Activated CD4-positive, alpha-beta T cell treated with anti-CD3 and anti-CD28 coated beads, Interleukin-2, amount 10 ng/mL, durations not matched to agents 7 days and 5 days (primary cell): ENCODE results near the gene TBC1D2. TPM values are rescaled to one million over a fixed set of nuclear protein-coding genes. Genes with fewer than 3 reads are reported as not detected.

Source experiments
- CTCF ChIA-PET: fragments of 350-600 bp; sonication (Branson Sonifier 250); formaldehyde crosslinking; loops from one replicate; lab custom pipeline; 2021; ENCODE audit warnings: antibody characterized with exemption; lab: Charles Lee
- POLR2A ChIA-PET: fragments of 350-600 bp; sonication (Branson Sonifier 250); formaldehyde crosslinking; loops from one replicate; lab custom pipeline; 2021; ENCODE audit warnings: antibody characterized with exemption; lab: Charles Lee
- DNase-seq: peaks from one replicate; pipeline ENCODE4 v3.0.0-alpha.2; 2020
- H3K27ac Mint-ChIP-seq: one replicate; pipeline ENCODE4 v1.8.0; 2021; ENCODE audit warnings: mild to moderate bottlenecking, moderate library complexity, mixed read lengths
- H3K27me3 Mint-ChIP-seq: one replicate; pipeline ENCODE4 v1.8.0; 2021; ENCODE audit warnings: mixed read lengths
- H3K36me3 Mint-ChIP-seq: one replicate; pipeline ENCODE4 v1.8.0; 2021; ENCODE audit warnings: low read depth, mixed read lengths
- H3K4me1 Mint-ChIP-seq: one replicate; pipeline ENCODE4 v1.8.0; 2021; ENCODE audit warnings: mixed read lengths
- H3K4me3 Mint-ChIP-seq: one replicate; pipeline ENCODE4 v1.8.0; 2021; ENCODE audit warnings: mild to moderate bottlenecking, moderate library complexity, mixed read lengths
- H3K9me3 Mint-ChIP-seq: one replicate; pipeline ENCODE4 v1.8.0; 2021; ENCODE audit warnings: mixed read lengths
- total RNA-seq, 2 experiments: library from RNA; stranded (reverse); gene quantifications; one replicate each; pipeline ENCODE4 v1.2.3, GENCODE V29; 2021

Gene TBC1D2
- total RNA-seq, 2 experiments from 2014 or later: 8.3 to 8.7 TPM

DNA sequence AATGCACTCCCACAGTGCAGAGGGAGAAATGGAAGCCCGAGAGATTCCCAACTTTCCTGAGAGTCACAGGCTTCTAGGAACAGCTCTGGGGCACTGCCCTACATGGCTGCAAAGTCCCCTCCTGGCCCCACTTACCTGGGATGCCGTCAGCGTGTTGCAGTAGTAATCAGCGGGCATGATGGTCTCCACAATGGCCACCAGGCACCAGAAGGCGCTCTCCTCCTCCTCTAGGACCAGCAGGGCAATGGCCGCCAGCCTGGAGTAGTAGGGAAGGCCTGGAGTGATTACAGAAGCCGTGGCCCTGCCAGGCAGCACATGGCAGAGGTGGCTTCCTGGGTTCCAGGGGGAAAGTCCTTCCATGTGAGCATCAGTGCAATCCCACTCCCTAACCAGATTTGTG, 52.3 kb downstream of the TBC1D2 start:
- ChIA-PET POLR2A (interaction anchor here (0.6 kb wide), 1 partner anchor 288 kb away, joined by 3 read pairs; no protein-coding TSS in a partner anchor), CTCF (interaction anchor here (1.0 kb wide), 1 partner anchor 54 kb away, joined by 3 read pairs; no protein-coding TSS in a partner anchor)
- H3K27ac Mint-ChIP-seq: no peak overlapping the region
- no peaks in the 10 kb centered on the region for H3K27me3 Mint-ChIP-seq
- no peak overlapping the region for H3K4me3 Mint-ChIP-seq
- no peaks in the 10 kb centered on the region for H3K9me3 Mint-ChIP-seq
- peaks cover 1% of the 10 kb centered on the region for H3K36me3 Mint-ChIP-seq
- peaks cover 5% of the 10 kb centered on the region for H3K4me1 Mint-ChIP-seq
- no peak for DNase-seq

DNA sequence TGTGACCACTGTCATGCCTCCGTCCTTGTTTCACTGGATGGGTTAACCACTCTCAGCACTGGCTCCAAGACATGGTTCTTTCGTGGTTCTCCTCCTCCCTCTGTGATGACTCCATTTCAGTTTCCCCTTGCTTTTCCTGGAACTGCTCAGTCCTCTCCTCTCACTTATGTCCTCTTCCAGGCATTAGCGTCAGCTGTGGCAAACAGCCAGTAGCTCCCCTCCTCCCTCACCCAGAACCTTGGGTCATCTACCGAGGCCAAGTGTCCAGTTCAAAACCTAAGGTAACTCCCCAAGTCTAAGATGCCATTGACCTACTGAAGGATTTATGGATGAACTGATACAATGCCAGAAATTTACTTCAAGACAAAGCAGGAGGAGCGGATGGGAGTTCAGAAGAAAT, 53.2 kb downstream of the TBC1D2 start:
- no peak overlapping the region for H3K4me3 Mint-ChIP-seq
- ChIA-PET POLR2A (no interaction called here), CTCF (interaction anchor here (0.9 to 1.2 kb wide), 3 partner anchors 9 to 53 kb away, joined by 3 read pairs; no protein-coding TSS in a partner anchor)
- H3K27ac Mint-ChIP-seq: peak overlapping the region; percentile 3
- H3K9me3 Mint-ChIP-seq: no peaks in the 10 kb centered on the region
- DNase-seq: no peak
- no peaks in the 10 kb centered on the region for H3K27me3 Mint-ChIP-seq
- peaks cover 5% of the 10 kb centered on the region for H3K4me1 Mint-ChIP-seq
- H3K36me3 Mint-ChIP-seq: no peaks in the 10 kb centered on the region

DNA sequence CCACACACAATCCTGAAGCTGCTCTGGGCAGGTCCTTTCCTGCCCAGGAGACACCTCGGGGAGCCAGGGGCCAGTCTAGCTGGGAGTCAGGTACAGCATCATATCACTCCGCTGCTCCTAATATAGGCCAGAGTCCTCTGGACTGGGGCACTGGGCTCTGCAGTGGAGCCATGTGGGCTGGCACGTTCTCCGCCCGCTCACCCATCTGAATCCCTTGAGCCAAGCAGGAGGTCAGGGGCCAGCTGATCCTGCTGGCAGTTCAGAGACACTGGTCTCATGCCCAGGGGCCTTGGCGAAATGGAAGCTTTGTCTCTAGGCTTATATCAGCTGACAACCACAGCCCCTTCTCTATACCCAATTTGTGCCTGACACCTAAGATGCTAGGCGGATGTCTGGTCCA, 53.7 kb downstream of the TBC1D2 start:
- POLR2A ChIA-PET: no interaction called here
- Mint-ChIP-seq H3K4me3 (no peak overlapping the region), H3K27ac (no peak overlapping the region), H3K4me1 (peaks cover 5% of the 10 kb centered on the region), H3K9me3 (no peaks in the 10 kb centered on the region), H3K36me3 (no peaks in the 10 kb centered on the region), H3K27me3 (no peaks in the 10 kb centered on the region)
- CTCF ChIA-PET: interaction anchor here (0.9 to 1.2 kb wide), 2 partner anchors 8 to 40 kb away, joined by 3 read pairs; no protein-coding TSS in a partner anchor
- no peak for DNase-seq

DNA sequence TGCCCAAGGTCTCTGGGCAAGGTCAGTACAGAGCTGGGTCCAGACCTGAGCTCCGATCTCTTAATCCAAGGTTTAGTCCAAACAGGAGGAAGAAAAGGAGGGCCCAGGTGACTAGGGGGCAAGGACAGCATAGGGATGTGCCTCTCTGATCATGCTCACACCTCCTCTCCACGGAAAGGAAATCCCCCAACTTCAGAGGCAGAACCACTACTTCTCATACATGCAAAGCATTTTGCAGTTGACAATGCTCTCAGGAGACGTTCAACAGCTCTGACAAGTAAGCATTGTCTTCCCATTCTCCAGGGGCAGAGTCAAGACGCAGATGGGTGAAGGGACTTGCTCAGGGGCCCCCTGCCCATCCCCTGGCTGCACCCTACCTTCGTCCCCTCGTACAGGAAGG, 54.3 kb downstream of the TBC1D2 start:
- DNase-seq: no peak
- H3K4me1 Mint-ChIP-seq: peaks cover 2% of the 10 kb centered on the region
- no peaks in the 10 kb centered on the region for H3K27me3 Mint-ChIP-seq
- POLR2A ChIA-PET: no interaction called here
- H3K4me3 Mint-ChIP-seq: no peak overlapping the region
- CTCF ChIA-PET: interaction anchor here (0.6 to 0.9 kb wide), 4 partner anchors 7 to 524 kb away, joined by 3 to 4 read pairs (median 3); no protein-coding TSS in a partner anchor
- H3K27ac Mint-ChIP-seq: no peak overlapping the region
- no peaks in the 10 kb centered on the region for H3K9me3 Mint-ChIP-seq
- H3K36me3 Mint-ChIP-seq: no peaks in the 10 kb centered on the region

DNA sequence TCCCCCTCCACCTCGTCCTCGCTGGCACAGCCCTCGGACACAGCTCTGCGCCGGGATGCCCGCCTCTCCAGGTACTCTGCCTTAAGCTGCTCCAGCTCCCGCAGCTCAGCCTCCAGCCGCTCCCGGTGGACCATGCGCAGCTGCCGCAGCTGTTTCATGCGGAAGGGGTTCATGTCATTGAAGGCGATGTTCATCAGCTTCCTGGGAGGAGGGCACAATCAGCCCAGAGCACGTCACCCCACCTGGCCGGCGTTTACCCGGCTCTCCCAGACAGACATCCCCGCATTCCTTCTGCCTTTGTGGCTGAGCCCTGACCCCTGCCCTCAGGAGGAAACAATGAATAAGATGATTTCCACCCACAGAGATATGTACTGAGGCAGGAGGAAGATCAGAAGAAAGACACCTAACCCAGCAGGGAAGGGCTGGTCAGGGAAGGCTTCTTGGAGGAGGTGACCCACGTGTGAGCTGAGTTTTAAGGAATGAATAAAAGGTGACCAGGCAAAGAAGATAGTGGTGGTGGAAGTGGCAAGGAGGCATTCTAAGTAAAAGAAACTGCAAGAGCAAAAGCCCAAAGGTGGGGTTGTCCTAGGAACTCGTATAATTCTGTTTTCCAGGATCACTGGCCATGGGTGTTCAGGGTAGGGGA, 55.9 kb downstream of the TBC1D2 start:
- H3K27ac Mint-ChIP-seq: no peak overlapping the region
- POLR2A ChIA-PET: no interaction called here
- no peak overlapping the region for H3K4me3 Mint-ChIP-seq
- DNase-seq: no peak
- H3K36me3 Mint-ChIP-seq: no peaks in the 10 kb centered on the region
- H3K9me3 Mint-ChIP-seq: no peaks in the 10 kb centered on the region
- peaks cover 2% of the 10 kb centered on the region for H3K27me3 Mint-ChIP-seq
- CTCF ChIA-PET: no interaction called here
- no peaks in the 10 kb centered on the region for H3K4me1 Mint-ChIP-seq

DNA sequence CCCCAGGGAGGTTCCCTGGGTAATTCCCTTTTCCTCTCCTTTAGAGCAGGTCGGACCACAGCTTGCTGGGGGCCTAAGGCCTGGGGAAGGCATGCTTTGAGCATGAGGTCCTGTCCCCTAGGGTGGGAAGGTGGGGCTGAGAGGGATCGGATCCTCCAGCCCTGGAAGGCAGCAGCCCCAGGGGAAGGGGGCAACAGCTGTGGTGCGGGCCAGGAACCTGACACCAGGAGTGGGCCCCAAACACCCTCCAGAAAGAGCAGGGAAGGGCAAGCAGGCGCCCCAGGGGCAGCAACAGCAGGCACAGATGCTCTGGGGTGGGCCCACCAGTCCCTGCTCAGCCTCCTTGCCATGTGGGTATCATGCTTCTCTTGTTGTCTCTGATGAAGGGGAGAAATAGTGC, 59.8 kb downstream of the TBC1D2 start:
- CTCF ChIA-PET: interaction anchor here (0.8 kb wide), 1 partner anchor 12 kb away, joined by 3 read pairs; no protein-coding TSS in a partner anchor
- POLR2A ChIA-PET: no interaction called here
- Mint-ChIP-seq H3K36me3 (no peaks in the 10 kb centered on the region), H3K4me1 (peaks cover 10% of the 10 kb centered on the region), H3K27me3 (peaks cover 4% of the 10 kb centered on the region), H3K4me3 (no peak overlapping the region), H3K9me3 (no peaks in the 10 kb centered on the region), H3K27ac (no peak overlapping the region)
- no peak for DNase-seq

DNA sequence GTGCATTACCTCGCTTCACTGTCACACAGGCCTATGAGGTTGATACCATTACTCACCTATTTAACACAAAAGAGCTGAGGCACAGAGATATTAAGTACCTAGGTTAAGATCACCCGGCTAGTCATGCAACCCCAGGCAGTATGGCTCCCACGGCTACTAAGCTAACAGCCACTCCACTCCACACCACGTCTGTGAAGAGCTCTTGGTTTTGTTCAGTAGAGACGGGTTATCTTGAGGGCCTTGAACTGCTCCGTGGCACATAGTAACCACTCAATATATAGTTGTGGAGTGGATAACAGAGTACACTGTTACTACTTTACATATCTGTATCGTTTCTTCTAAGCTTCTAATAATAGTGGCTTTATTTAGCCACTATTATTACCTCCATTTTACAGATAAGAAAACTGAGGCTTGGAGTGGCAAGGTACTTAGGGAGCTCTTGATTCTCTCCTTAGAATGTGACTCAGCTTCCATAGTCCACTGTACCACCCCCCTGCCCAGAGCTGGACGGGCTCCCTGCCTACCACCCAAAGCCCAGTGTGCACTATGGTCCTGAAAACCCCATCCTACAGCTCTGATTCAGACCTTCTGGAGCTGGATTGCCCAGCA, 62.0 kb downstream of the TBC1D2 start:
- ChIA-PET CTCF (interaction anchor here (0.6 to 2.9 kb wide), 14 partner anchors 8 to 159 kb away, joined by 3 to 11 read pairs (median 3); partner anchors contain the start of gene TRIM14), POLR2A (no interaction called here)
- Mint-ChIP-seq H3K27me3 (peaks cover 4% of the 10 kb centered on the region), H3K36me3 (no peaks in the 10 kb centered on the region), H3K9me3 (no peaks in the 10 kb centered on the region), H3K4me1 (peaks cover 18% of the 10 kb centered on the region), H3K27ac (peak overlapping the region; percentile 82), H3K4me3 (peak overlapping the region; percentile 79)
- no peak for DNase-seq

DNA sequence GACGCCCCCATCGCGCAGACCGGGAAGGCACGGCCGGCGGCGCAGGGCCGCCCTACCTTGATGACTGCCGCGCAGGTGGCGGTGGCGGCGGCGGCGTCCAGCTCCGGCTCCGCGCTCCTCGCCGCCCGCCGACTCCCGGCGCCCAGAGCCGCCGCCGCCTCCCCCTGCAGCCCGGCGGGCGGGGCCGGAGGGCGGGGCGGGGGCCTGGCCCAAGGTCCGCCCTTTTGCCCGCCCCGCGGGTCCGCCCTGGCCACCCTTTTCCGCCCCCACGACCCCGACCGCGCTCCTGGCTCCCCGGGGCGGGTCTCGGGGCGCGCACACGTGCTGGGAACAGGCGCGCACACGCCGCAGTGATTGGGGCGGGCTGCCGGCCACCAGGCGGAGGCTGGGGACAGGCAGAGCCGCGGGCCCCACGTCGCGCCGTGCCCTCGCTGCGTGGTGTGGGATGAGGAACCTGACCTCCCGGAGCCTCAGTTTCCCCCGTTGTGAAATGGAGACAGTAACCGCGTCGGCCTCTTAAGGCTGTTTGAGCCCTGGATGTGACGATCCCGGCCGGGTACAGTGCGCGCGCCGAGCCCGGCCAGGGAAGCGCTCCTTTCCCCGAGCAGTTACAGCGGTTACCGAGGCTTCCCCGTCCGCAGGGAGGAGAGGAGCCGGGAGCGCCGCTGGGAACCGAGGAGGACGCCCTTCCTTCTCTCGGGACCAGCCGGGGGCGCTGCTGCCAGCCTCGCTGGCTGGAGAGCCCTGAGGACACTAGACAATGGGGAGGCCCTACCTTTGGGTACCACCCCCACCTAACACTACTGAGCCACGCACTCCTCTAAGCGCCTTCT, 62.7 kb downstream of the TBC1D2 start, which contains the start of gene CORO2A:
Gene CORO2A (minus strand): TSS at position 135 of the 833 bp plus-strand sequence. CDS start 34,977 bp downstream, outside the sequence.
- peak within 1 kb of the TSS; percentile 79 for H3K4me3 Mint-ChIP-seq
- peaks cover 4% of the 10 kb centered on the region for H3K27me3 Mint-ChIP-seq
- ChIA-PET CTCF (interaction anchor here (0.6 to 2.9 kb wide), 11 partner anchors 12 to 811 kb away, joined by 3 to 11 read pairs (median 4); partner anchors contain the start of genes TBC1D2 and TRIM14), POLR2A (no interaction called here)
- peak within 1 kb of the TSS; percentile 82 for H3K27ac Mint-ChIP-seq
- H3K9me3 Mint-ChIP-seq: no peaks in the 10 kb centered on the region
- peak; percentile 65 for DNase-seq
- H3K36me3 Mint-ChIP-seq: no peaks in the 10 kb centered on the region
- H3K4me1 Mint-ChIP-seq: peaks cover 18% of the 10 kb centered on the region

DNA sequence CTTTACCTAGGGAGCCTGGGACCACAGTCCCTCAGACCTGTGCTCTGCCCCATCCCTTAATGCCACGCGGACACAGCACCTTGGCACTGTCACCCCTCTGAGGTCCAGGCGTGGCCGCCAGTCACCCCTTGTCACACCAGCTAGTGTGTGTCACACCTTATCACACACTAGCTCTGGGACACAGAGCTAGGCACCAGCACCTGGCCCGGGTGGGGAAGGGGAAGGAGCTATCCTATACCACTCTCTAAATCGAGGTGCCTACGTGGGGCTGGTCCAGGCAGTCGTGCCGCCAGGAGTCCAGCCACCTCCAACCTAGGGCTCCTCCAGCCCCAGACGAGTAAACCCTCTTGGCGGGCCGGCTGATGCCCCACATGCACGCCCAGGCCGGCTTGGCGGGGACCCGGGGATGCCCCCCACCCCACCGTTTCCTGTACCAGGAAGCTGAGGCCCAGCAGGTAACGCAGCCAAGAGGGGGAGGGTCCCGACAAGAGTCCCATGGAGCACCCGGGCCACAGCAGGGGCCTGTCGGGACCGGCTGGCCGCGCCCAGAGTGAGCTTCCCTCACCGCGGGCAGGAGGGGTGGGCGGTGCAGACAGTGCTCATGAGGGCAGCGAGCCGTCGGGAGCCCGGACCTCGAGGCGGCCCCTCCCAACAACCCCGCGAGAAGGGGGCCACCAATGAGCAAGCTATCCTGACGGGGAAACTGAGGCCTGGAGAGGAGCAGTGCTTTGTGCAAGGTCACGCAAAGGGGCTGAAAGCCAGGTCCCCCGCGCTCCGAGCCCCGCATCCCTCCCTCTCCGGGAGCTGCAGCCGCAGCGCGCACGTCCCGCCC, 63.6 kb downstream of the TBC1D2 start:
- Mint-ChIP-seq H3K27ac (peak overlapping the region; percentile 57), H3K27me3 (peaks cover 4% of the 10 kb centered on the region), H3K9me3 (no peaks in the 10 kb centered on the region), H3K36me3 (no peaks in the 10 kb centered on the region), H3K4me1 (peaks cover 18% of the 10 kb centered on the region), H3K4me3 (peak overlapping the region; percentile 76)
- ChIA-PET CTCF (interaction anchor here (0.6 to 2.9 kb wide), 9 partner anchors 11 to 810 kb away, joined by 3 to 11 read pairs (median 4); partner anchors contain the start of genes TBC1D2 and TRIM14), POLR2A (no interaction called here)
- peak; percentile 33 for DNase-seq

DNA sequence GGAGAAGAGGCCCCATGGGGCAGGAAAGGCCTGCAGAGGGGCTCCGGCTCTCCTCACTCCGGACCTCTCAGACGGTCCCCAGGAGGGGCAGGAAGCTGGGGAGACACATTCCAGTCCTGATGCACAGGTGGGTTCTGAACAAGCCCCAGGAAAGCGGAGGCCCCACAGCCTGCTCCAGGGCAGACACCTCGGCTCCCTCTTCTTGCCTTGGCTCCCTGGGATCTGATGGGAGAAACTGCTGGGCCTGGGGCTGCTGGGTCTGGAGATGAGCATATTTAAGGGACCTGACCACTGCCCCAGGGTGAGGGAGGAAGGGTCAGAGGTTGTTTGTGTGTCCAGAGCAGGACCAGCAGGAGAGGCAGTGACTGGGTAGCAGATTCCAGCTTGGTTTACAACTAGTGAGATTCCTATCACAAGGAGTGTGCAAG, 64.3 kb downstream of the TBC1D2 start:
- DNase-seq: no peak
- CTCF ChIA-PET: interaction anchor here (0.6 to 2.9 kb wide), 3 partner anchors 23 to 73 kb away, joined by 3 to 7 read pairs (median 4); partner anchors contain the start of gene TRIM14
- Mint-ChIP-seq H3K27ac (peak overlapping the region; percentile 66), H3K4me3 (peak overlapping the region; percentile 76), H3K9me3 (no peaks in the 10 kb centered on the region), H3K27me3 (peaks cover 4% of the 10 kb centered on the region), H3K4me1 (peaks cover 18% of the 10 kb centered on the region), H3K36me3 (no peaks in the 10 kb centered on the region)
- POLR2A ChIA-PET: no interaction called here

DNA sequence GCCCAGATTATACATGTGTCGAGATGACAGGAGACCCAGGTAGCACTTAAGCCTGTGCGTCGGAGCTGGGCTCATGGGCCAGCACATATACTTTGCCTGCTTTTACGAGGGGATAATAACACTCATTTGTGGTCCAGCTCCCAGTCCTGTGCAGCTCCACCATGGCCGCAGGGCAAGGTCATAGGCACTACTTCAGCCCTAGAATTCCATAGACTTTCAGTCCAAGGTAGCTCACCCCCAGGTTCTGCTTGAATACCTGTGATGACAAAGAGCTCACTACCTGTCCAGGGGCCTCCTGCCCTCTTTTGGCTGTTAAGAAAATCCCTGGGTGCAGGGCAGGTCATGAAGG, 64.7 kb downstream of the TBC1D2 start:
- peaks cover 18% of the 10 kb centered on the region for H3K4me1 Mint-ChIP-seq
- no peaks in the 10 kb centered on the region for H3K9me3 Mint-ChIP-seq
- H3K4me3 Mint-ChIP-seq: peak overlapping the region; percentile 76
- H3K36me3 Mint-ChIP-seq: no peaks in the 10 kb centered on the region
- peaks cover 4% of the 10 kb centered on the region for H3K27me3 Mint-ChIP-seq
- no peak for DNase-seq
- H3K27ac Mint-ChIP-seq: no peak overlapping the region
- ChIA-PET POLR2A (no interaction called here), CTCF (interaction anchor here (0.8 to 2.9 kb wide), 2 partner anchors 12 to 72 kb away, joined by 3 to 7 read pairs; partner anchors contain the start of gene TRIM14)
